MM.1S (cell line): ENCODE measurements around the gene SLX9.

Experiments
- EZH2 ChIP-seq: fragments of 300-600 bp; sonication (generic); optimal IDR thresholded peaks from 2 replicates; pipeline ENCODE3; 2017; ENCODE audit warnings: low read depth, mild to moderate bottlenecking, antibody characterized with exemption, low read length, mixed read lengths
- EZH2phosphoT487 ChIP-seq: fragments of 300-600 bp; sonication (generic); IDR thresholded peaks from 2 replicates; pipeline ENCODE4 v1.6.1; 2018; ENCODE audit warnings: antibody characterized with exemption, low read length

- no peak for TF ChIP-seq EZH2
- no peak for TF ChIP-seq EZH2phosphoT487
Measured at GRCh38 chr21:45019887-45020537, 80.2 kb downstream of the SLX9 start.
